ENCODE measurements around the gene RHOA.

- peak; percentile 38 for TF ChIP-seq CTCF (IDR thresholded peaks at IDR 0.05; ENCODE audit: insufficient read depth, low read depth, low read length)
- TF ChIP-seq EZH2 (IDR thresholded peaks at IDR 0.05; ENCODE audit: insufficient read depth, low read length) = no peak
Measured at GRCh38 chr3:49339941-49340800, 71.6 kb downstream of the RHOA start, which contains the start of gene USP4.

Measured in astrocyte (in vitro differentiated cells and primary cell).